OCI-LY3 (cell line): ENCODE measurements around the gene POP4.

Source experiments
- EZH2phosphoT487 ChIP-seq: fragments of 200-600 bp; shearing (Covaris generic); IDR thresholded peaks from 2 replicates; pipeline ENCODE4 v1.6.1; 2018; ENCODE audit warnings: antibody characterized with exemption, mixed run types, low read depth
- TF ChIP-seq, protein P1 (sequence below): fragments of 200-600, 300-600 bp; sonication (generic); IDR thresholded peaks from 2 replicates; pipeline ENCODE4 v1.5.1; 2014; ENCODE audit warnings: antibody characterized with exemption, low read length, low read depth

DNA sequence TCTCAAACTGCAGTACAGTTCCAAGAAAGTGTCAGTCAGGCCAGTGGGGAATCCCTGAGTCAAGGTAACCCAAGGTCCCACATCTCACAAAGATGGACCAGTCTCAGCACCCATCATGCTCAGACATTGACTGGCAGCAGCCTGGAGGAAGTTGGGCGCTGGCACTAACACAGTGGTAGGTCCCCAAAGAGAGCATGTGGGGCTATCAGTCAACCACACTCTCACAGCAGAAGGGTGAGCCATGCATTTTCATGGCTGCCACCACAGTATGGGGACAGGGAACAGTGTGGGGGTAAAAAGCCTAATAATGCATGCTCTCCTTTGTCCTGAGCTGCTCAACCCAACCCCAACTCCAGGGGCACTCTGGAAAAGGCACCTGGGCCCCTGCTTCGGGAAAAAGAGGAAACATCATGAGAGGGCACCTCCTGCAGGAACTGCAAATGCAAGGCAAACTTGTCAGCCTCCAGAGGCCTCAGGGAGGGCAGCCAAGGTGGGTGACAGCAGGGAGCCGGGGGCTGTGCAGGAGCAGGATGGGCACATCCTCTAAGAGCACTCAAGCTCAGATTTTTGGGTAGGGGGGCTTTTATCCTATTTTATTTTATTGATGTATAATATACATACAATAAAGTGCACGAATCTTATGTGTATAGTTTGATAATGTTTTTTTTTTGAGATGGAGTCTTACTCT, 49.7 kb downstream of the POP4 start:
- TF ChIP-seq EZH2phosphoT487 = no peak
- TF ChIP-seq, protein P1, sequence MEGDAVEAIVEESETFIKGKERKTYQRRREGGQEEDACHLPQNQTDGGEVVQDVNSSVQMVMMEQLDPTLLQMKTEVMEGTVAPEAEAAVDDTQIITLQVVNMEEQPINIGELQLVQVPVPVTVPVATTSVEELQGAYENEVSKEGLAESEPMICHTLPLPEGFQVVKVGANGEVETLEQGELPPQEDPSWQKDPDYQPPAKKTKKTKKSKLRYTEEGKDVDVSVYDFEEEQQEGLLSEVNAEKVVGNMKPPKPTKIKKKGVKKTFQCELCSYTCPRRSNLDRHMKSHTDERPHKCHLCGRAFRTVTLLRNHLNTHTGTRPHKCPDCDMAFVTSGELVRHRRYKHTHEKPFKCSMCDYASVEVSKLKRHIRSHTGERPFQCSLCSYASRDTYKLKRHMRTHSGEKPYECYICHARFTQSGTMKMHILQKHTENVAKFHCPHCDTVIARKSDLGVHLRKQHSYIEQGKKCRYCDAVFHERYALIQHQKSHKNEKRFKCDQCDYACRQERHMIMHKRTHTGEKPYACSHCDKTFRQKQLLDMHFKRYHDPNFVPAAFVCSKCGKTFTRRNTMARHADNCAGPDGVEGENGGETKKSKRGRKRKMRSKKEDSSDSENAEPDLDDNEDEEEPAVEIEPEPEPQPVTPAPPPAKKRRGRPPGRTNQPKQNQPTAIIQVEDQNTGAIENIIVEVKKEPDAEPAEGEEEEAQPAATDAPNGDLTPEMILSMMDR = no peak
